ENCODE results near the gene FIS1.
"Not testable (repeated sequence)": the region's sequence is repeated elsewhere in the genome, so short reads cannot be mapped to it uniquely, and the experiment has no call there.

FIS1 gene

DNA sequence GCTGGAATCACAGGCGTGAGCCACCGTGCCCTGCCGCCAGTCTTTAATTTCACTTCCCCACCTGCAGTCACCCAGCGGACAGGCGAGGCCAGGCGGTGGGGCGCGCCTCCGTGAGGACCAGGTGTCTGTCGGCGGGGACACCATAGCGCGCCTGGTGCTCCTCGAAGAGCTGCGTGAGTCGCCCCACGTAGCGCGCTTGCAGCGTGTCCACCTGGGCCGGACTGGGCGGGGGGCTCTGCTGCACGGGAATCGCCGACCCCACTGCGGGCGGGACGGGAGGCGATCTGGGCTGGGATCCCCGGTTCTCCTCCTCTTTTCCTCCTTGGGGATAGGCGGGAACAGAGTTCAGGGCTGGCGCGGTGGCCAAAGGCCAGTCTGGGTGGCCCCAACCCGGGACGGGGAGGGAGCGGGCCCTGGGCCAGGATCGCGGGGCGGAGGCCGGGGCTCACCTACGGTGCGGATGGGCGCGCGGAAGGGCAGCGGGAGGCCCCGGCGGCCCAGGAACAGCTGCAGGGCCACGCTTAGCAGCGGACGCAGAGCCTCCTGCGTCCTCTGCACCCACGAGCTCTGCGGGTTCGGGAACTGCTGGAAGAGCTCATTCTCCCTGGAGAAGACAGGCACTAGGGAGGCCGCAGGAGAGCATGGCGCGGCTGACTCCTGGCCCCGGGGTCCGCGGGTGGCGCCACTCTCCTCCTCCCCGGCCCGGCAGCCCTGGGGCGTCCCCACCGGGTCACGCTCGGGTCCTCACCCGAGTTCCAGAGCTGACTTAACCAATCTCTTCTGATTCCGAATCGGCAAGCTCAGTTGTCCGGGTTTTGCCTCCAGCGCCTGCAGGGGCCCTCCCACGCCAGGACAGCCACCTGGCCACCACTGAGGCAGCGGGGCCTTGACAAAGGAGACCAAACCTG, 42.9 kb downstream of the FIS1 start:
- no peak for DNase-seq

DNA sequence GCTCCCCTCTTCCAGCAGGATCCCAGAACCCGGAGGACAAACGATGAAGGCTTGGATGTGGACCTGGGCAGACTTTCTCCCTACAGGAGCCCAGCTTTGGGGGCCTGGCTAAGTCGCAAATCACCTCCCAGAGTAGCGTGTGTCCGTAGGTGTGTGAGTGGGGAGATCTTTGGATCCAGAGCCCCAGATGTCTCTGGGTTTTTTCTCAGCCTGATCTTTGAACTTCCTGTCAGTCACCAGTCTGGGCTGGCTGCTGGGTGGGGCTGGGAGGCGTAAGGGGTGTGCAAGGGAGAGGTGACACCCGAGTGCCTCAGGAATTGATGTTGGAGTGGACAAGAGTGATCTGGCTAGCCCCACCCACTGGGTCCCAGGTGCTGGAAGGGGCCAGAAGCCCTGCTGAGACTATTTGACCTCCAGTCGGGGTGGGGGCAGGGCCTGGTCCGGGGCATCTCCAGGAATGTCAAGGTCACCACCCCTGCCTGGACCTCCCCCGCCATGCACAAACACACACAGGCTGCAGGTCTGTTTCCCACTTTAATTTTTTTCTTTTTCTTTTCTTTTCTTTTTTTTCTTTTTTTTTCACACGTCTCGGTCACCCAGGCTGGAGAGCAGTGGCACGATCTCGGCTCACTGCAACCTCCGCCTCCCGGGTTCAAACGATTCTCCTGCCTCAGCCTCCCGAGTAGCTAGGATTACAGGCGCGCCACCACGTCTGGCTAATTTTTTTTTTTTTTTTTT, 43.9 kb downstream of the FIS1 start, which contains the start of gene MOGAT3:
MOGAT3 (minus strand) TSS at position 175 of the 738 bp plus-strand sequence. CDS start 182 bp downstream, outside the sequence.
- DNase-seq, result no peak

DNA sequence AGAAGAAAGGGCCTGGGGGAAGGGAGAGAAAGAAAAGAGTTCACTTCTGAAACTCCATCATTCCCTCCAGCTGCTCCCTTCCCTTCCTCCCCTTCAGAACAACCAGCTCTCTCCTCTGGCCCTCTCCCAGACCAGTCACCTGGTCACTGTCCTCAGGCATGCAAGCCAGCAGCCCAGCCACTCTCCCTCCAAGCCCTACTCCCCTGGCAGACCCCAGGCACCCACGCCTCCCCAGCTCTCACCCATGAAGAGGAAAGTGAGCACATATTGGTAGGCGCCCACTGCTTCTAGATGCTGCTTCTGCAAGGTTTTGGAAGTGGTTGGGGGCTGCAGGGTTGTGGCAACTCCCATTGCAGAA, 44.4 kb downstream of the FIS1 start:
- DNase-seq, result no peak

GRCh38 chr7:101199522-101199921, 45.4 kb downstream of the FIS1 start:
- not testable (repeated sequence) for DNase-seq

DNA sequence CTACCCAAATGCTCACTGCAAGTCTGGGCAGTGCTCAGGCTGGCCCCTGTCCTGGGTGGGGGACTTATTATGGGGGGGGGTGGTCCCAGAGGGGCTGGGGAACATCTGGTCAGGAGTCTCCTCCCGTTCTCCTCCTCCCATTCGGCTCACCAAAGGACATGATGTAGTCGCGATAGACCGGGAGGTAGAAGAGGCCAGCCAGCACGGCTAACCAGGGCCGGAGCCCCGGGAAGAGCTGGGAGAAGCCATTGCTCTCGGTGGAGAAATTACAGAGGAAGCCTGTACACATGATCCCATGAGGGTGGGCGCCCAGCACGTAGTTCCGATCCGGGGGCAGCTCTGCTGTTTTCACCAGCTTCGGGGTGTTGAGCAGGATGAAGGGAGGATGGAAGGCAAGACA, 46.4 kb downstream of the FIS1 start:
- DNase-seq, result no peak

DNA sequence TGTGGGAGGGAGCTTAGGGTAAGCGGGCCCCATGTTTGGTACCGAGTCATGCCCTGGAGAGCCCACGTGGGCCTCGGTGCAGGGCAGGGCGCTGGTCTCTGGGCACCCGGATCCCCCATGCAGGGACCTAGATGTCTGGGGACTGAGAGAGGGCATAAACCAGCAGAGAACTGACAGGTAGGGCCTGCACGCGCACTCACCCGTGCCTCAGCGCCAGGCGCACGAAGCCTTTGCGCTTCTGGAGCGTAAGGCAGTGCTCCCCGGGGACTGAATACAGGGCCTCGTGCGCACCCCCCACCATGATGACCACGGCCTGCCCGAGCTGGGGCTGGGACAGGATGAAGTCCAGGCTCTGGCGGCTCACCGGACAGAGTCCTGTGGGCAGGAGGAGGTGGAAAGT, 46.9 kb downstream of the FIS1 start:
- no peak for DNase-seq

DNA sequence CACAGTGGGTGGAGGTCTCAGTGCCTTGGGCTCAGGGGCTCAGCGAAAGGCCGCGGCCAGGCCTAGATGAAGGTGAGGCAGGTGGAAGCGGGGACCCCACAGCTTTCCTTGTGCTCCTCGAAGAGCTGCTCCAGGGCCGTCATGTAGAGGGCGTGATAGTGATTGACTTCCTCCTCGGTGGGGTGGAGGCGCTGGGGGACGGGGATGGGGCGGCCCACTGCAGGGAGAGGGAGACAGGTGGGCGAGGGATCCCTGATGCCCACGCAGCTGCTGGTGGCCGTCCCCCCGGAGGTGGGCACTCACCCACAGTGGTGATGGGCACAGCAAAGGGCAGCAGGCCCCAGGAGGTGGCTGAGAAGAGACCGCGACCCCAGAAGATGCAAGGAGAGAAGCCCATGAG, 49.0 kb downstream of the FIS1 start:
- DNase-seq, result no peak
